22Rv1 (cell line): Measurements from ENCODE around the gene ACR.

Source experiments
- CTCF ChIP-seq: fragments of 450-650 bp; IDR thresholded peaks from 2 replicates; pipeline ENCODE4 v1.5.1; 2017; ENCODE audit warnings: mild to moderate bottlenecking
- ZFX ChIP-seq: fragments of 450-650 bp; IDR thresholded peaks from 2 replicates; pipeline ENCODE4 v1.6.1; 2017; ENCODE audit warnings: antibody characterized with exemption, borderline replicate concordance

- TF ChIP-seq CTCF (no peak), ZFX (no peak)
Observed at GRCh38 chr22:50700387-50701075, 37.5 kb upstream of the ACR start.
